ENCODE results near the gene BCL2. TPM values are rescaled to one million over a fixed set of nuclear protein-coding genes. Genes with fewer than 3 reads are reported as not detected.

Gene BCL2
- total RNA-seq, 1 donor from 2014 or later: 14.1 TPM

- Mint-ChIP-seq H3K27ac (ENCODE audit: unreplicated experiment) (no peak overlapping the region), H3K27me3 (ENCODE audit: low read depth) (no peaks in the 10 kb centered on the region), H3K4me1 (peaks cover 71% of the 10 kb centered on the region), H3K9me3 (no peaks in the 10 kb centered on the region), H3K36me3 (ENCODE audit: low read depth) (peaks cover 6% of the 10 kb centered on the region), H3K4me3 (no peak overlapping the region)
- no peak for DNase-seq (ENCODE audit: low read depth, low spot score)
- no peak for TF ChIP-seq CTCF (conservative IDR thresholded peaks at IDR 0.05)
Measured at GRCh38 chr18:63303547-63303946, 16.0 kb downstream of the BCL2 start.

DNA sequence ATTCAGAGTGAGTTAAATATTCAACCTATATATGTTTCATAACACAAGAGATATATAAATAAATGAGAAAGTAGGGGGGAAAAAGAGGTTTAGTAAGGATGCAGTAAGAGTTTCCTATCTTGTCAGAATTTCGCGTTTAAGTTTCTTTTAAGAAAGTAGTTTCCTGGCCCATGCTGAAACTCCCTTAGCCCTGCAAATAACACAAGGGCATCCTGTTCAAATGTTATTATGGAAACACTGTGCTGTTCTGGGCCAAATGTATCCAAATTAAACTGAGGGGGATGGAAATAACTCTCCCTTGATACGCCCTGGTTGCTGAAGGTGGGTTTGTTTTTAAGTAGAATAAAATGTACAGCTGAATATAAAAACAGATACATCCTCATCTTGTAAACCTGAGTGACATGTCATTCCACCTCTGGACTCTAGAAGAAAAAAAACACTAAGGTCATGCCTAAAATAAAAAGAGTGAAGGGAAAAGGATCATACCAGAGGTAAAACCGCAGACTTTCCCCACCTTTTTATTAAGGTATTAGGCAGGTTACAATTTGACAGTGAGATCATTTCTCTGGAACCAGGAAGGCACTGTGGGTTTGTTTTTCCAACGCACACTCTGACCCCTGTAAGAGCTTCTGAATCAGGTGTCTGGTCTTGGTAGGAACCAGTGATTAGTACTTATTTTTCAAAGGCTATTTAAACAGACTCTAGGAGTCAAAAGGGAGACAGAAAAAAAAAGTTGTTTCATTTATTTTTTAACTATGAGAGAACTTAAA lies 16.7 kb downstream of the BCL2 start:
- no peaks in the 10 kb centered on the region for H3K9me3 Mint-ChIP-seq
- peaks cover 6% of the 10 kb centered on the region for H3K36me3 Mint-ChIP-seq (ENCODE audit: low read depth)
- no peak overlapping the region for H3K27ac Mint-ChIP-seq (ENCODE audit: unreplicated experiment)
- H3K27me3 Mint-ChIP-seq (ENCODE audit: low read depth): no peaks in the 10 kb centered on the region
- no peak for DNase-seq (ENCODE audit: low read depth, low spot score)
- peak overlapping the region; percentile 29 for H3K4me3 Mint-ChIP-seq
- no peak for TF ChIP-seq CTCF (conservative IDR thresholded peaks at IDR 0.05)
- H3K4me1 Mint-ChIP-seq: peaks cover 71% of the 10 kb centered on the region

- no peak for TF ChIP-seq CTCF (conservative IDR thresholded peaks at IDR 0.05)
- H3K9me3 Mint-ChIP-seq: no peaks in the 10 kb centered on the region
- H3K36me3 Mint-ChIP-seq (ENCODE audit: low read depth): peaks cover 6% of the 10 kb centered on the region
- peaks cover 65% of the 10 kb centered on the region for H3K4me1 Mint-ChIP-seq
- H3K27me3 Mint-ChIP-seq (ENCODE audit: low read depth): no peaks in the 10 kb centered on the region
- DNase-seq (ENCODE audit: low read depth, low spot score): no peak
- H3K27ac Mint-ChIP-seq (ENCODE audit: unreplicated experiment): no peak overlapping the region
- no peak overlapping the region for H3K4me3 Mint-ChIP-seq
Measured at GRCh38 chr18:63302220-63302619, 17.3 kb downstream of the BCL2 start.

DNA sequence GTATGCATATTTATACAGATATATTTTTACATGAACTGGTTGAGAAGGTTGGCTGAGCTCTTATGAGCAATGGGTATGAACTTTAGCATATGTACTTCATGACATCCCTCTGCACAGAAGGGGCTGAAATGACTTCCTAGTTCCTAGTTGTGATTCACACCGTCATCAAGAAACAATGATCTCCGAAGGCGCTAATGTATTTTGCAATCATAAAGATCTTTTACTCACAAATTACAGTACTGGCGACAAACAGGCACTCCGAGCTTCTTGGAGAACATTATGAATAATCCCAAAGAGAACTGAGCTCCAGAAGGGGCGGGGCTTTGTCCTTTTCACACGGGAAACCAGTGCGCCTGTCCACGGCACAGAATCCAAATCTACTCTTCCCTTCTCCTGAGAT lies 18.1 kb downstream of the BCL2 start:
- Mint-ChIP-seq H3K36me3 (ENCODE audit: low read depth) (peaks cover 6% of the 10 kb centered on the region), H3K27me3 (ENCODE audit: low read depth) (no peaks in the 10 kb centered on the region), H3K27ac (ENCODE audit: unreplicated experiment) (no peak overlapping the region), H3K4me3 (no peak overlapping the region), H3K4me1 (peaks cover 57% of the 10 kb centered on the region), H3K9me3 (no peaks in the 10 kb centered on the region)
- no peak for DNase-seq (ENCODE audit: low read depth, low spot score)
- no peak for TF ChIP-seq CTCF (conservative IDR thresholded peaks at IDR 0.05)

DNA sequence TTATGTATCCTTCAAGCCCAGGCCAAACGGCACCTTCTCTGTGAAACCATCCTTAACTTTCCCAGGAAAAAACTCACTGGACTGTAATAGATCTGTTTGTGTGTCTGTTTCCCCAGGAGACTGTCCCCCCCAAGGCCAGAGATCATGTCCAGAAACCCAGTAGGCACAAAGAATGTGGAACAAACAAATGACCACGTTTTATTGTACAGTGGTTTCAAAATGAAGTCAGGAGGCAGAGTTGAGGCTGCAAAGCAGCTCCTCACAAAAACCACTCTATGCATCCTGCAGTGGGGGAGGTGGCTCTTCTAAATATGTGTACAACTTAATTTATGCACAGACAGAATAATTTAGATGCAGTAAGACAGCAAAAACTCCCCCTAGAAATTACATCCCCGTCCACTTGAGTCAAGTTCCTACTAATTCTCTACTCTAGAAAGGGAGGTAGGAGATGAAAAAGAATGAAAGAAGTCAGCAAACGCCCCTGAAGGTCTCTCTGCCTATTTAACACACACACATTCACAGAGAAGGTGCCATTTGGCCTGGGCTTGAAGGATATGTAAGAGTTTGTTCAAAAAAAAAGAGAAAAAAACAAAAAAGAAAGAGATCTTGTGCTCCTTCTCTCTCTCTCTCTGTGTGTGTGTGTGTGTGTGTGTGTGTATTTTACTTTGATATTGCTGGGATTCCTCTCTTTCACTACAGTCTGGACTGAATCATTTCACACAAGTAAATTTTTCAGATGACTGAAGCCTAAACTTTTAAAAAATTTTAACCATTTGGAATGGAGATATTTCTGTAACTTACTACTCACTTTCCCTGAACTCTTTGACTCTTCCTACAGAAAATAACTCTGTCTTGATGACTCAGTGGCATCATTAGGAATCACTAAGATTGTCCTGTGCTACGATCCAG lies 19.5 kb downstream of the BCL2 start:
- TF ChIP-seq CTCF (conservative IDR thresholded peaks at IDR 0.05): no peak
- H3K9me3 Mint-ChIP-seq: no peaks in the 10 kb centered on the region
- peaks cover 12% of the 10 kb centered on the region for H3K36me3 Mint-ChIP-seq (ENCODE audit: low read depth)
- DNase-seq (ENCODE audit: low read depth, low spot score): no peak
- peaks cover 51% of the 10 kb centered on the region for H3K4me1 Mint-ChIP-seq
- H3K4me3 Mint-ChIP-seq: peak overlapping the region; percentile 4
- H3K27ac Mint-ChIP-seq (ENCODE audit: unreplicated experiment): peak overlapping the region; percentile 85
- H3K27me3 Mint-ChIP-seq (ENCODE audit: low read depth): no peaks in the 10 kb centered on the region
